HG03439 (cell line): ENCODE data around the gene MYO1H.
"Not testable (repeated sequence)": the region's sequence is repeated elsewhere in the genome, so short reads cannot be mapped to it uniquely, and the experiment has no call there.

Source experiments
- ATAC-seq: cut with Tn5 transposase; IDR thresholded peaks from one replicate; pipeline ENCODE4 v1.9.1; 2021; ENCODE audit warnings: mild to moderate bottlenecking, moderate library complexity; ENCODE audit not compliant: unreplicated experiment

The MYO1H gene, protein sequence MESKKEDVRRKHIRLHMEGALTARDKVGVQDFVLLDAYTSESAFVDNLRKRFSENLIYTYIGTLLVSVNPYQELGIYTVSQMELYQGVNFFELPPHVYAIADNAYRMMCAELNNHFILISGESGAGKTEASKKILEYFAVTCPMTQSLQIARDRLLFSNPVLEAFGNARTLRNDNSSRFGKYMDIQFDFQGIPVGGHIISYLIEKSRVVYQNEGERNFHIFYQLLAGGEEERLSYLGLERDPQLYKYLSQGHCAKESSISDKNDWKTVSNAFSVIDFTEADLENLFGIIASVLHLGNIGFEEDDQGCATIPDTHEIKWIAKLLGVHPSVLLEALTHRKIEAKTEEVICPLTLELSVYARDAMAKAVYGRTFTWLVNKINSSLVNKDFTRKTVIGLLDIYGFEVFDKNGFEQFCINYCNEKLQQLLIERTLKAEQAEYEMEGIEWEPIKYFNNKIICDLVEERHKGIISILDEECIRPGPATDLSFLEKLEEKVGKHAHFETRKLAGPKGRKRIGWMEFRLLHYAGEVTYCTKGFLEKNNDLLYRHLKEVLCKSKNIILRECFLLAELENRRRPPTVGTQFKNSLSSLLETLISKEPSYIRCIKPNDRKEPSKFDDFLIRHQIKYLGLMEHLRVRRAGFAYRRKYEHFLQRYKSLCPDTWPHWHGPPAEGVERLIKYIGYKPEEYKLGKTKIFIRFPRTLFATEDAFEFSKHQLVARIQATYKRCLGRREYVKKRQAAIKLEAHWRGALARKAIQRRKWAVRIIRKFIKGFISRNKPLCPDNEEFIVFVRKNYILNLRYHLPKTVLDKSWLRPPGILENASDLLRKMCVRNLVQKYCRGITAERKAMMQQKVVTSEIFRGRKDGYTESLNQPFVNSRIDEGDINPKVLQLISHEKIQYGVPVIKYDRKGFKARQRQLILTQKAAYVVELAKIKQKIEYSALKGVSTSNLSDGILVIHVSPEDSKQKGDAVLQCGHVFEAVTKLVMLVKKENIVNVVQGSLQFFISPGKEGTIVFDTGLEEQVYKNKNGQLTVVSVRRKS

DNA sequence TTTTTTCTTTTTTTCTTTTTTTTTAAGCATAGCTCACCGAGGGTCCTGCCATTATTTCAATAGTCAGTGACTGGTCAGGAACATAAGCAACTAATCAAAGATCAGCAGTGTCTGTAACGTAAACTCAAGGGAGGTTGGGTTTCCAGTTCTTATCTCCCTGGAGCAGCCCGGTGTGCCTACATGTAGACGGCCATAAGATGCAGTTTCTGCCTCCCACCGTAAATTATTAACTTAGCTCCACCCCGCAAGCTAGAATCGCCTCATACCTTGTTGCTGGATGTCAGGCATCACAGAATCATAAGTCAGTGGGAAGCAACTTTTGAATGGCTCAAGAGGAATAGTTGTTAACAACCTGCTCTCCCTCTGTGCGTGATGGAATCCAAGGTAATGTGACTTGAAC, at the start of gene MYO1H:
TSS of gene MYO1H (plus strand) at position 312 of the 400 bp plus-strand sequence. CDS start at position 373, 61 bp downstream.
- ATAC-seq, result no peak

DNA sequence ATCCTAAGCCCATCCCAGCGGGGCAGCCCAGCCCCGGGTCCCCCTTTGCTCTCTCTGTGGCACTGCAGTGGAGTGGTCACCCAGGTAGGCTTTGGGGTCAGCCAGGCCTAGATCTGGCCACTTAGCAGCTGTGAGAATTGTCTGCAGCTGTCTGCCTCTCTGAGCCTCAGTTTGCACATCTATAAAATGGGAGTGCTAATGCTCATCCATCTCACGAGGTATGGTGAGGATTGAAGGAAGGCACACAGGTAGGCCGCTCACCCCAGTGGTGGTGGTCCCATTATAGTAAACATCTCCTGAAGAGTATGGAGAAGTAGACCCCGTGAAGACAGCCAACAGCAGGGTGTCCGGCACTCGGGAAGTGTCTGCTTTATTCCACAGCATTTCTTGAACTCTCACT, 47.9 kb upstream of the MYO1H start:
- ATAC-seq, result no peak

DNA sequence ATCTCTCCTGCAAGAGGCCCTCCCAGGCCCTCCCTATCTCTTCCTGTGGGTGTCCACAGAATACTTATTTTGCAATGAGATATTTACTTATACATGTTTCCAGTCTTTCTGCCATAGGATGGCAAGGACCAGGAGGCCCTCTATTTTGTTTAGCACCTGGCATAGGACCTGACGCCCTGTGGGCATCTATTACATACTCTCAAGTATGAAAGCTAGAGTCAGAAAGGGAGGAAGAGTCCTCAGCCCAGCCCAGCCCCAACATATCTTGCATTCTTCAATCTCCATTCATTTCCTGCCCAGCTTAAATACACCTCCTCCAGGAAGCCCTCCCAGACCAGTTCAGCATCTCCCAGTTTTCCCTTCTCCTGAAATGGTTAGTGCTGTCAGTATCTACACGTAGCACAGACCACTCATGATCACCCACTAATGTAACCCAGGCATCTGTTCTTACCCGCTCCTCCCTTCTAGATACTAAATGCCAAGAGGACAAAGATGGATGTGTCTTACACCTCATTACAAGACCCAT, 46.0 kb upstream of the MYO1H start:
- no peak for ATAC-seq

DNA sequence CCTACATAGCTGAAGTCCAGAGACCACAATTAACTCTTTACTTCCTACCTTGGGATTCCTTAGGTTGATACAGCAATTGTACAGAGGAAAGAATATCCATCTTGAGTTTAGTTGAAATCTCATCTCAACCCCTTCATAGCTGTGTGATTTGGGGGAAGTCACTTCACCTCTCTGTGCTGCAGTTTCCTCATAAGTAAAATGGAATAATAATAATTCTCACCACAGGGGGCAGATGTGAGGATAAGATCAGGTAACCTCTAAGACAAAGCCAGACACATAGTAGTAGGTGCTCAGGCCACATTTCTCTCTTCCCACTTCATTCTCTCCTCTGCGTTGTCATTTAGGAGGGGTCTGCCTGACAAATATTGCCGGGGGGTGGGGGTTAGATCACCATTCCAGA, 45.3 kb upstream of the MYO1H start:
- no peak for ATAC-seq

DNA sequence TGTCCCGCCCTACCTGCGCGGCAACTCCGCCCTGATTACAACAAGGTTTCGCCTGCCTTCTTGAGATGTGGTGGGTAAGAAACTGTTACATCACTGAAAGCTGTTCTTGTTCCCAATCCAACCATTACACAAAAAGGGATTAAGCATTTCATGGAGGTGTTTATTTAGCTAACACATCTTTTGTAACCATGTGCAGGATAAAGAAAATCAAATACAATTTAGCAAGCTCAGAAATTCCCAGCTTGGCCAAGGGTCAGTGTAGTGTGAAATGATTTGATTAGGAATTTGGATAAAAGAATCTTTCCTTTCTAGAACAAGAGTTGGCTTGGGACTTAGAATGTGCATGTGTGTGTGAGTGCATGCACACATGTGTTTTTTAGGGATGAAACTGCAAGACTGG, 44.9 kb upstream of the MYO1H start:
- ATAC-seq, result no peak

DNA sequence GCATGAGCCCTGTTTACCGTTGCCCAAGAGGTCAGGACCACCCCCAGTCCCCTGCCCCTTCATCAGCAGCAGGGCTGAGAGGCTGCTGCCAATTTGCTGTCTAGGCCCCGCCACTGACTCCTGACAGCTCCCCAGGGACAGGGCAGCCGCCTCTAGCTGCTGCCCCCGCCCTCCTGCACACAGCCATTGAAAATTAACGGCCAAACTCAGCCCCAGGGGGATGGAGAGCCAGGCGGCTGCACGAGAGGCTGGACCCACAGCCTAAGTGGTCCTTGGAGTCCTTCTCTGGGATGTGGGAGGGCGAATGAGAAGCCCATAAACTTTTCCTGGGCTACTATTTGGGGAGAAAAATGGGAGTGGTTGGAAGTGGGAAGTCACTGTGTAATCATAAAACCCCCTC, 43.2 kb upstream of the MYO1H start:
- ATAC-seq, result no peak

DNA sequence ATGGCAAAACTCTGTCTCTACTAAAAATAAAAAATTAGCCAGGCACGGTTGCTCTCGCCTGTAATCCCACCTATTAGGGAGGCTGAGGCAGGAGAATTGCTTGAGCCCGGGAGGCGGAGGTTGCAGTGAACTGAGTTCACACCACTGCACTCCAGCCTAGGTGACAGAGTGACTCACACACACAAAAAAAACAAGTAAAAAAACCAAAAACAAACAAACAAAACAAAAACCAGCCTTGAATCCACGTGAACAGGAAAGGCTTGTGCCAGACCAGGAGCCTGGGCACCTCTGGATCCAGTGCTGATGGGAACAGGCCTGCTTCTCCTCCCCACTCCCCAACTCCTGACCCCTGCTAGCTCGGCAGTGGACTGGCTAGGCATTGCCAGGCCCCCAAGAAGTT, 42.2 kb upstream of the MYO1H start:
- no peak for ATAC-seq

DNA sequence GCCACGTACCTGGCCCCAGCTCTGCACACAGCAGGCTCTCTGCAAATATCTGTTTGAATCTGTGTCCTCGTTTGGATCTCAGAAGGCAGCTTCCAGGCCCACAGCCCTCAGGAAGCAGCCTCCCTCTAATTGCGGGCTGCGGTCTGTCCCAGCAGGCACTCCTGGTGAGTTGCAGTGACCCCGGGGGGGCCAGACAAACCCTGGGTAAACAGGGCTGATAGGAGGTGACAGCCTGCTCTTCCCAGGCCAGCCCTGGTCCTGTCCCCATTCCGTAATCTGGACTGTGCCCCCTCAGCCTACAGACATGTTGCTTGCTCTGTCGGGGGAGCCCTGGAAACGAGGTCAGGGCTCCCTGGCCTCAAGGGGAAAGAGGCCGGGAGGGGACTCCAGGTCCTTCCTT, 40.6 kb upstream of the MYO1H start:
- no peak for ATAC-seq

DNA sequence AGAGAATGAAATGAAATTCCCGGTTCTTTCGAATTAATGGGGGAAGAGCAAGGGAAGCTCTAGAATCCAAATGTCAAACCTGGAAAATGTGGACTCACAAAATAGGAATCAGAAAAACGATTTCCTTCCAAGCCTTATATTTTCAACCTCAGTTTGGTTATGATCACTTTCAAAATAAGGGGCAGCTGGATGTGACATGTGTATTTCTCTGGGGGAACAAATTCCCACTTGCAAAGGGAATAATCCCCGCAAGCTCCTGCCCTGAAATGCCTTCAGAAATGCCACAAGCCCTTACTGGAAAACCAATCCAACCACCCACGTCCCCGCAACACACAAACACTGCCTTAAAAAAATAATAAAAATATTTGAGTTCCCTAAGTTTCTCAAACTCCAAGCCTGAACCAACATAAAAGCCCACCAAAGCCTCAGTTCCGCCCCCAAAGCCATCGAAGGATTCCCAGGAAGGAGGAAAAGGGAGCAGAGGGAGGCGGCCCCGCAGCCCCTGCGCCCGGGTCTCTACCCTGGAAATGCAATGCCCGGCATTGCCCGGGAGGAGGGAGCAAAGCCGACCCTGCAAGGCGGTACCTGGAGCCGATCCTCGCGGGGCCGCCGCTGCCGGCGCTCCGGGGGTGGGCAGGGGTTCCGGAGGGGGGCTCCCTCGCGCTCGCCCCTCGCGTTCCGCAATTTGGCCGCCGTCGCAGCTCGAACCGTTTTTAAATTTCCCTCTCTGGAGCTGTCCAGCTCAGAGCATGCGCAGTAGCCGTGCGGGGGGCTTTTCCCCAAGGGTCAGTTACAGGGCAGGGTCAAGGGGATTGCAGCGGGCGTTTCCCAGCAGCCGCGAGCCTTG, 38.9 kb upstream of the MYO1H start, which contains the start of gene FOXN4:
TSS of gene FOXN4 (minus strand) at position 751 of the 847 bp plus-strand sequence. CDS start 963 bp downstream, outside the sequence.
- ATAC-seq, result no peak

DNA sequence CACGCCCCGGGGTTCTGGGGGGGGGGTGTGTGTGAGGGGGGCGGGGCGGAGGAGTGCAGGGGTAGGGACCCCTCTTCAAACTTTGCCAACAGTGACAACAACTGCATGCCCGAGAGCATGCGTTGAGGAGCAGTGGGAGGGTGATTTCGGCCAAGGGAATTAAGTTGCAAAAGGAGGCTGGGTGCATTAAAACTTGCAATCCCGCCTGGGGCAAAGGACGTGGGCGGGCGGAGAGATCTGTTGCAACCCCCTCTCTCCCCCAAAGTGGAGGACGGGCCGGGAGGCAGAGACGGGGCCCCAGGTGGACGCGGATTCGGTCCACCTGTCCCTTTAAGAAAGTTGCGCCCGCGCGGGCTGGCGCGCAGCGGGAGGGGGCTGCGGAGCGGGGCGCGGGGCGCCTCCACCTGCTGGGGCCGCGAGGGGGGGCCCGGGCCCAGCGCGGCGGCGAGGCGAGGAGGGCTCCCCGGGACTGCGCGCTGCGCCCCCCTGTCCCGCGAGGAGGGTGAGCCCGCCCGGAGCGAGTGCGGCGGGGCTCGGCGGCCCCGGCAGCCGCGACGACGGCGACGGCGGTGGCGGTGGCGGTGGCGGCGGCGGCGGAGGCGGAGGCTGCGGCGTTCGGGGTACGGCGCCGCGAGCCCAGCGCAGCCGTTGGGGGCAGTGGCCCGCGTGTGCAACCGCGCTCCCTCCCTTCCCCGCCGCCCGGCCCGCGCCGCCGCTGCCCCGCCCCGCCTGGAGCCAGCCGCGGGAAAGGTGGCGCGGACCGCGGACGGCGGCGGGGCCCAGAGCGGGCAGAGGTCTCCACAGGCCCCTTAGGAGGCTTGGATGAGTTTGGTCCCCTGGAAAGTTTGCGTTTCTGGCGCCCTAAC, 38.1 kb upstream of the MYO1H start:
- ATAC-seq, result no peak

DNA sequence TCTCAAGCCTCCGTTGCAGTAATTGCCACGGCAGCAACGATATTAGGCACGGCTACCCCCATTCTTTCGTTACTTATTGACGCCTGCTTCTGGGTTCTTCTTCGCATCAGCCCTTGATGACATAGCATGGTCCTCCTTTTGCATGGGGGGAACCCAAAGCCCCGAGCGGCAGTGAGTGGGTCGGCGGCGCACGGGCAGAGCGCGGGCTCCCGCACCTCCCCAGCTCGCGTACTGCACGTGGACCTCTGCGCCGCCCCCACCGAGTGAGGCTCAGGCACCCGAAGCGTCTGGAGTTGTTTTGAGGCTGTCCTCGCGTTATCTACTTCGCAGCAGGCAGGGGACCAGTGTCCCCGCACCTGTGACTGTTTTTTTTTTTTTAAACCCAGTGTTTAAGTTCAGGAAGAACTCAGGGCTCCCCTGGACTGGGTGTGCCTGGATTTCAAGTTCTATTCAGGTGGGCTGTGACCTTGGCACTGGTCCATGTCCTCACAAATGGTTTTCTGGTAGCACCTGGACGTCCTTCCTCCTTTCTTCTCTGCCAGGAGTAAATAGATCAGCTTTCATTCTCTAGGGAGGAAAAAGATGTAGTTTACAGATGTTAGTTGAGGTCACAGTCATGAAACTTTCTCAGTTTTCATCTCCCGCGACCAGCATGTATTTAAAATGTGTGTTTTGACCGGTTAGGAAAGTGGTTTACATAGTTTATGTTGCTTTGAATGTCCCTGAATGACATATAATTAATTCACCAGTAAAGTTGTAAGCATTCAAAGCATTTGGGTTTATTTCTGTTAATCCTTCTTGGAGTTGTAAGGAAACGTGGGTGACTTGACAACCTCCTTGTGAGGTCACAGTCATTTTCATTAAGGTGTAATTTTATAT, 37.2 kb upstream of the MYO1H start:
- no peak for ATAC-seq

DNA sequence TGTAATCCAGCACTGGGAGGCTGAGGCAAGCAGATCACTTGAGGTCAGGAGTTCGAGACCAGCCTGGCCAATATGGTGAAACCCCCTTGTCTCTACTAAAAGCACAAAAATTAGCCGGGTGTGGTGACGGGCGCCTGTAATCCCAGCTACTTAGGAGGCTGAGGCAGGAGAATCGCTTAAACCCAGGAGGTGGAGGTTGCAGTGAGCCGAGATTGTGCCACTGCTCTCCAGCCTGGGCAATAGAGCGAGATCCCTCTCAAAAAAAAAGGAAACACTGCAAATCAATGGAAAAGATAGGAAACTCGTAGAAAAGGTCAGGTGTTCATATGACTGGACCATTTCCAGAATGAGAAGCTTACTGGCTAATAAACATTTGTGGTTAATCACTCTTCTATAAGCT, 26.4 kb upstream of the MYO1H start:
- ATAC-seq, result not testable (repeated sequence)

DNA sequence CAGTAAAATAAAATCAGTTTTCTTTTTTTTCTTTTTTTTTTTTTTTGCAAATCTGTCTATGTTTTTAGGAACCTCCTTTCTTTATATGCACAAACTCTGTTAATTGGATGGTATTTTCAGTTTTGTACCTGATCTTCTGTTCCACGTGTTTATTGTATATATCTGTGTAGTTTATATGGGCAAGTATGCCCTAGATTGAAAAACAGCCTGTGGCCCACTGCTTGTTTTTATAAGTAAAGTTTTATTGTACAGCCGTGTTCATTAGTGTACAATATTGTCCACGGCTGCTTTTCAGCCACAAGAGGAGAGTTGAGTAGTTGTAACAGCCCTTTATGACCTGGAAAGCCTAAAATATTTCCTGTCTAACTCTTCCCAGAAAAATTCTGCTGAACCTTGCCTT, 18.7 kb upstream of the MYO1H start:
- ATAC-seq, result no peak

DNA sequence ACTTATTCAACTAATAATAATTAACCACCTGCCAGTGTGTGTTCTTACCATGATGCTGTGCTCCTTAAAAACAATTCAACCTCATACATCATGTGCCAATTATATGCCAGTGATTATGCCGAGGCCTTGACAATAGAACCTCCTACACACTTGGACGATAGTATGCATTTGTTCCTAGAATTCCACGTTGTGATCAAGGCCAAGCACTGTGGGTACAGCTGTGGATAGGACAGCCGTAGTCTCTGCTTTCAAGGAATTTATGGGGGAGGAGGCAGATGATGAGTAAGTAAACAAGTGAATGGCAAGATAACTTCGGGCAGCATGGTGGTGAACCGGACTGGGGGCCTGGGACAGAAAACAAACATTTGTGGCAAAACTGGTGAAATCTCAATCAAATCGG, 18.0 kb upstream of the MYO1H start:
- no peak for ATAC-seq

DNA sequence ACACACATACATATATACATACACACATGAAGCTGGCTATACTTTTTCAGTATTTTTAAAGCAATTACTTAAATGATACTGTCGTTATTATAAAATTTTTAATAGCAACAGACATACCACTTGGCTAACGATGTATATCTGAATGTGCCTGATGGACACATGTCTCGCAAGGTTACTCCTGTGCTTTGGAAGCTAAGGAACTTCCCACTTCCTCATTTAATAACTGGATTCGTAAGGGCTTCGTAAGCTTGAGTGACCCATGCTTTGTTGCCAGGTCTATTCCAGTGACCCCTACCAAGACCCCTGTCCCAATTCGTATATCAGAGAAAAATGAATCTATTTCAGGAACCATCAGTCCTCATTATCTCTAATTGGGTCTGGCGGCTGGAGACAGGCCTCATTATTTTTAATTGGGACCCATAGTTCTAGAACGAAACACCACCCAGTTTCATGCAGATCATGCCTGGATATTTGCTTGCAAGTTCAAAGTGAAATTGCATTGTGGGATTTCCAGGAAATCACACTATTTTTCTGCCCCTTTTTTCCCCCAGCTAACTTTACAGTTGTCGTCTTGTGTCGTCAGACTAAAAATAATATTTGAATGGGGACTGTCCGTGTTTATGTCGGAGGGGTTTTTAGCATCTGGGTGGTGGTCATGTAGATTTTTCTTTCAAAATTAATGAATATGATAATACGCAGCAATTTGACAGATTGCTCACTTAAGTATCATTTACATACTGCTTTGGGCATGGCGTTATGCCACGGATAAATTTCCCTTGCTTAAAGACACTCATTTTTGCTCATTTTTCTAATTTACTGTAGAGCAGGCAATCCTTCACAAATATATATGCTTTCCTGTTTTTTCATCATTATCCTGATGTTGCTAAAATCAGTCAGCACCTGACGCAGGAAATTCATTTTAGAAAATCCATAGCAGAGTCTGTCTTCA, 17.1 kb upstream of the MYO1H start:
- no peak for ATAC-seq

DNA sequence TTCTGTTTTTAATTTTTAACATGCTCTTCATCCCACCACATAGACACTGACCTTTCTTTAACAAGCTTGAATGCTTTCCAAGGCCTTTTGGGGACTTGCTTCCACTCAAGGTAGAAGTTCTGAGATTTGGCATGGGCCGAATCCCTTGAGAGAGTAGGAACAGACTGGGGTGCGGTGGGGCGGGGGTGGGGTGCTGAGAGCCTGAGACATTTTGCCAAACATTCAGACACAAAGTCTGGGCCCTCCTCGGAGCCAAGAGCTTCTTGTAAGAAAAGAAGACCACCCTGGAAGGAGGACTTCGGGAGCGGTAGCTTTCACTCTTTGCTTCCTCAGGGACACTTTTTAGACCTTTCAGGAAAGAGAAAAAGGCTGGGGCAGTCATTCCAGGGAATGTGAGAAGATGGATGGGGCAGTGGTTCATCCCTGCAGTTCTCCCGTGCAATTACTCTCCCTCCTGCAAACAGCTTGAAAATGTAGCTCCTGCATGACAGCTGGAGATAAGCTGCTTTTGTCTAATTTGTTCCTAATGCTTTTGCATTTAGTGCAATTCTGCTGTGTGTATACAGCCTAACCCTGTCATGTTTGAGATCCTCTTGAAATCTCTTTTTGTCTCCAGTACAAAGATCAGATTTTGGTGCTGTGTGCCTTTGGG, 16.3 kb upstream of the MYO1H start:
- no peak for ATAC-seq

DNA sequence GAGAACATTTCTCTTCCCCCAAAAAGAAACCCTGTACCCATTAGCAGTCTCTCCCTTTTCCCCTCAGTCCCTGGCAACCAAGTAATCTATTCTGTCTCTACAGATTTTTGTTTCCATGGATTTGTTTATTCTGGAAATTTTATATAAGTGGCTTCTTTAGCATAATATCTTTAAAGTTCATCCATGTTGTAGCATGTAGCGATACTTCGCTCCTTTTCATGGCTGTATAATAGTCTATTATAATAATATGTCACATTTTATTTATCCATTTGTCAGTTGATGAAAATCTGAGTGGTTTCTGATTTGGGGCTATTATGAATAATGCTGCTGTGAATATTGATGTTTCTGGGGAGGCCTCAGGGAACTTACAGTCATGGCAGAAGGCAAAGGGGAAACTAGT, 12.8 kb upstream of the MYO1H start:
- no peak for ATAC-seq
